Fibroblast of skin of back (primary cell): Measurements from ENCODE around the gene COMMD1.
A peak's percentile ranks its signal among the peaks of the same experiment; 100 is the strongest.
"Not testable (repeated sequence)": the region's sequence is repeated elsewhere in the genome, so short reads cannot be mapped to it uniquely, and the experiment has no call there.

ENCODE experiments used
- DNase-seq: peaks from one replicate; pipeline ENCODE4 v3.0.0-alpha.2; 2013

COMMD1 gene

DNA sequence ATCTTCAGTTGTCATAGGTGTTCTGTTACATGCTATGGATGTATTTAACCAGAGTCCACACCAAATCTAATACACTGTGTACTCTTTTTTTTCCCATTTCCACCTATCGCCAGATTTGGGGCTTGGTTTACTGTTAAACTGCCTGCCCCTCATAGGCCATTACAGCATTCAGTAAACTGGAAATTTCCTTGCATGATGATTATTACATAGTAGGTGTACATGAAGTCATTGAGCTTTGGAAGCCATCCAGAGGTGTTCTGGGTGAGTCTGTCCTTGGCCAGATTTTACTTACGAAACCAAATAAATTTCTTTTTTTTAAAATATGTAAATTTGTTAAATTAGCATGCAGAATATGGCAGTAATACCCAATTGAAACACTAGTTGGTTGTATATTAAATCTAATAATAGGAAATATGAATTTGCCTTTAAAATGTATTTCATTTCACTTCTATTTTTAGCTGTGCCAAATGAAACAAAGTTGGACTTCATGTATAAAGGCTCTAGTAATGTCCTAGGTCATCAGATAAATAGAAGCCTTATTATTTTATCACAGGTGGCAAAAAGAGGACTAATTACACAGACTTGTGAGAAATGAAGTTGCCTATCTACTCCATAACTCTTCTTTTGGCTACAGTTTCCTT, 60.7 kb downstream of the COMMD1 start:
- no peak for DNase-seq

DNA sequence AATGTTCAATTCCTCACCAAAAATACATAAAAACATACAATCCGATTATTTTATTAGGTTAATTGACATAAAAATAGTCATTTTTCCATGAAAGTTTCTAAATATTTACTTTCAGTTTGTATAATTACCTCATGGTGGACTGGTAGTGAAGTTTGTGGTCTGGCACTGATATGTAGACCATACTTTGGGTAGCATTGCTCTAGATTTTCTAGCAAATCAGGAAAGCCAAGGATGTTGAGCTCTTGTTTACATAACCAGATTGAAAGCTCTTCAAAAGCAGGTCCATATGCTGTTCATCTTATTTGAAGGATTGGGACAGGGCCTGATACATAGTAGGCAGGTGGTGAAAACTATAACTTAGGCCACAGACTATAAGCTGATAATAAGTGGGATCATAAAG, 61.8 kb downstream of the COMMD1 start:
- no peak for DNase-seq

- no peak for DNase-seq
These were observed 63.9 kb downstream of the COMMD1 start for GRCh38 chr2:61969376-61969775.

DNA sequence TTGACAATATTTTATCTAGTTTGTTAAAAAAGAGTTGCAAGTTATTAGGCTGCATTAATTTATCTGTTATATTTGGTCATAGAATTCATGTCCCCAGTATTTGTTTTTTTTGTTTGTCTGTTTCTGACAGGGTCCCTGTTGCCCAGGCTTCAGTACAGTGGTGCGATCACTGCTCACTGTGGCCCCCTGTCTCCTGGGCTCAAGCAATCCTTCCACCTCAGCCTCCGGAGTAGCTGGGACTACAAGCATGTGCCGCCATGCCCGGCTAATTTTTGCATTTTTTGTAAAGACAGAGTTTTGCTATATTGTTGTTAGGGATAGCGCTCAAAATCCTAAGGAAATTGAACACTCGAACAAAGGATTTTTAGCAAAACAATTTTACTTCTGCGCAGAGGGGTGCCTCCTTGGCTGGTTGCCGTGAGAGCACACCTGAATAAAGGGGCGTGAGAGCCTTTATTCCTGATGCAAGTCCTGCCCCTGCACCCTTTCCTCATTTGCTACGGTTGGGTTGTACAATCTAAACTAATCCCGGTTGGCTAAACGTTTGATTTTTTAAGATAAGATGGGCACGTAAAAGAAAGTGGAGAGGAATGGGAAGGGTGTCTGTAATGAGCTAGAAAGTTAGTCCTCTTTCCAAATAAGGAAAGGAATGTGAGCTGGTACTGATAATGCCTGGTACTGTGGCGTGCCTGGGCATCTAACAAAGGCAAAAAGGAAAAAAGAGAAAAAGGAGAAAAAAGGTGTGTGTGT, 65.5 kb downstream of the COMMD1 start:
- DNase-seq = no peak

- no peak for DNase-seq
These were observed 73.0 kb downstream of the COMMD1 start for GRCh38 chr2:61978522-61978921.

DNA sequence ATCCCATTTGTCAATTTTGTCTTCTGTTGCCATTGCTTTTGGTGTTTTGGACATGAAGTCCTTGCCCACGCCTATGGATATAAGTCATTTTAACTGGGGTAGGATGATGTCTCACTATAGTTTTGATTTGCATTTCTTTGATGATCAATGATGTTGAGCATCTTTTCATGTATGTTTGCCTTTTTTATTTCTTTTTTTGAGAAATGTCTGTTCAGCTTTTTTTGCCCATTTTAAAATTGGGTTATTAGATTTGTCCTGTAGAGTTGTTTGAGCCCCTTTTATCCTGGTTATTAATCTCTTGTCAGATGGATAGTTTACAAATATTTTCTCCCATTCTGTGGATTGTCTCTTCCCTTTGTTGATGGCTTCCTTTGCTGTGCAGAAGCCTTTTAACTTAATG, 75.3 kb downstream of the COMMD1 start:
- no peak for DNase-seq

DNA sequence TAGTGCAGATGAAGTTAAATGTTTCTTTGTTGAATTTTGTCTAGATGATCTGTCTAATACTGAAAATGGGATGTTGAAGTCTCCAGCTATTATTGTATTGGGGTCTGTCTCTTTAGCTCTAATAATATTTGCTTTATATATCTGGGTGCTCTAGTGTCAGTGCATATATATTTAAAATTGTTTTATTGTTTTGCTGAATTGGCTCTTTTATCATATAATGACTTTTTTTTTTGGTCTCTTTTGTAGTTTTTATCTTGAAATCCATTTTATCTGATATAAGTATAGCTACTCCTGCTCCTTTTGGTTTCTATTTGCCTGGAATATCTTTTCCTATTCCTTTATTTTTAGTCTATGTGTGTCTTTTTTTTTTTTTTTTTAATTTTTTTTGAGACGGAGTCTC, 79.2 kb downstream of the COMMD1 start:
- DNase-seq = no peak

GRCh38 chr2:61988462-61989366, 83.2 kb downstream of the COMMD1 start:
- DNase-seq = peak; percentile 45

DNA sequence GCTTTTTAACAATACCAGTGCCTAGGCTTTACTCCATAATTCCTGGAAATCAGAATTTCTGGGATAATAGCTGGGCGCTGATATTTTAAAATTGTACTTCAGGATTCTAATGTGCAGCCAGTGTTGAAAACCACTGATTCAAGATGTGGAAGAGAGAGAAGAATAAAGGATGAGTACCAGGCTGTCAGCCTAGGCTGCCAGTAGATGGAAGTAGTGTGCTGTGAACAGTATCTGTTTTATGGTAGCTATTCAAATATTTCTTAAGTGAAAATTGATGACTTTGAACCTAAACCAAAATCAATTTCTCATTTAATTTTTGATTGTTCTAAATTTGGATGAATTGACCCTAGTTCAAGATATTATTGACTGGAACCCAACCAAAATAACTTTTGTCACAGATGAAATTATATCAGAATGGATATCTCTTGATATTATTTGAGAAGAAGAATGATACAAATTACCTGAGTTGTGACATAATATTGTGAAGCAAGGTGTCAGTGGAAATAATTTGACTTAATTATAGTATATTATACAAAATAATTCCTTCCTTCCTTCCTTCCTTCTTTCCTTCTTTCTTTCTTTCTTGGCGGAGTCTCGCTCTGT, 88.0 kb downstream of the COMMD1 start:
- peak; percentile 46 for DNase-seq

DNA sequence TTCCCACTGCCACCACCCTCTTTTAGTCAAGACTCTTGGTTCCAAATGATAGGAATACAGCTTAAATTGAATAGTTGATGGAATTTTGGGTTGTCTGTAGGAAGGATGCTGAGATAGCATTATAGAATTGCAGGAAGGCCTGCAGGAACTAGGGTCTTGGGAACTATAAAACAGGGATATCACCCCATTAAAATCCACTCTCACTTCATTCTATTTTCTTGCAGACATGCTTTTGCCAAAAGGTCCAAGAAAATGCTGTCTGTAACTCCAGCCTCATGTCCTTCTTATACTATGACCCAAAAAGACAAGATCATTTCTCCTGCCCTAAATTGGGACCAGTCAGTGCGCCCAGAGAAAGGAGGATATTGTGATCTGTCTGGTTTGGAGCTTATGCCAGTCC, 89.1 kb downstream of the COMMD1 start:
- no peak for DNase-seq

GRCh38 chr2:61995065-61995464, 89.6 kb downstream of the COMMD1 start:
- DNase-seq = no peak

- DNase-seq = no peak
These were observed 90.0 kb downstream of the COMMD1 start for GRCh38 chr2:61995515-61995914.

GRCh38 chr2:61998426-61998825, 93.0 kb downstream of the COMMD1 start:
- DNase-seq = no peak

- DNase-seq = no peak
These were observed 95.1 kb downstream of the COMMD1 start for GRCh38 chr2:62000538-62000937.

GRCh38 chr2:62001431-62001830, 96.0 kb downstream of the COMMD1 start:
- DNase-seq = no peak

GRCh38 chr2:62004428-62004827, 99.0 kb downstream of the COMMD1 start:
- not testable (repeated sequence) for DNase-seq

- DNase-seq = no peak
These were observed 102.1 kb downstream of the COMMD1 start for GRCh38 chr2:62007555-62007954.

- DNase-seq = no peak
These were observed 105.3 kb downstream of the COMMD1 start for GRCh38 chr2:62010632-62011256.

DNA sequence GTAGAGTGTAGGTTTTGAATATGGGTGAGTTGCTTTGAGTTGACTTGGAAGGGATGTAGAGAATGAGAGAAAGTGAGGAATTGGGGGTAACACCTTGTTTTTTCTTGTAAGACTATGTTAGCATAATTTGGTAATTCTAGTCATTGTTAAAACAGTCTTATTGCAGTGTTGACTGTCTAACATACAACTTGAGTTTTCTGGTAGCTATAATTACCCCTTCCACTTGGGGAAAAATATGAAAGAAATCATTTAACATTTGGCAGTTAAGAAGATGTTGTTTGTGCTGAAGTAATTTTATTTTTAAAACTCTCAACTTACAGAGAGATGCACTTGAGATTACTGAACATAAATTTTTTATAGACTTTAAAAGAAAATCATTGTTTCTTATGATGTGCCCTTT, 108.2 kb downstream of the COMMD1 start:
- DNase-seq = no peak

DNA sequence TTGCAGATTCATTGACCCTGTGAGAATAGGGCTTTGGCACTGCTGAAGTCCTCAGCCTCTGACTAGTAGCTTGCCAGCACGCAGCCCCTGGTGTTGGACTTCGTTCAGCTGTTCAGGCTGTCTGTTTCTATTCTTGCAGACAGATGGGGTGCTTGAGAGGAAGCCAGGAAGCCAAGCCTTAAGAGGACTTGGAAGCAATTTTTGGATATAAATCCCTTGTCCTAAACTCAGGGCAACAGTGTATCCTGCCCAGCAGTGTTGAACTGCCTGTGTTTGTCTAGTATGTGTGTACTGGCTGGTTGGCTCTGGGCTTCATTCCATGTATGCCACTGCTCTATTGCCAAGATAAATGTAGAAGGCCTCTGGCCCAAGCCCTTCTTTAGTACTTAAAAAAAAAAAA, 108.6 kb downstream of the COMMD1 start:
- DNase-seq = peak; percentile 51

GRCh38 chr2:62016957-62017356, 111.5 kb downstream of the COMMD1 start:
- DNase-seq = no peak

GRCh38 chr2:62029910-62030309, 124.4 kb downstream of the COMMD1 start:
- no peak for DNase-seq
